Stomach (tissue), 4 donors: Measurements from ENCODE around the gene PTOV1.

Source experiments
- CTCF ChIP-seq, 7 experiments: fragments of 450-650 bp in 4 of 7; fragments of 200-600 bp in 3 of 7; sonication (generic) in 3 of 7; IDR thresholded peaks; one replicate each; pipeline ENCODE4 v1.5.1; 2016 to 2019; ENCODE audit warnings: antibody characterized with exemption in 7 of 7, control low read depth in 2 of 7, mild to moderate bottlenecking in 1 of 7
- POLR2A ChIP-seq, 4 donors: fragments of 450-650 bp; IDR thresholded peaks; one replicate each; pipeline ENCODE4 v1.6.1; 2016; ENCODE audit warnings: antibody characterized with exemption in 4 of 4, control low read depth in 2 of 4, mild to moderate bottlenecking in 1 of 4, moderate library complexity in 1 of 4
- POLR2AphosphoS5 ChIP-seq, 3 donors: sonication (generic); formaldehyde crosslinking; IDR thresholded peaks; one replicate each; pipeline ENCODE4 v1.6.1; 2016; ENCODE audit warnings: antibody characterized with exemption in 3 of 3

GRCh38 chr19:49823472-49823871, 27.5 kb upstream of the PTOV1 start:
- TF ChIP-seq POLR2AphosphoS5 (IDR thresholded peaks at IDR 0.05) (no peak), POLR2A (IDR thresholded peaks at IDR 0.05) (no peak), CTCF (IDR thresholded peaks at IDR 0.05) (no peak)
